ENCODE results near the gene BCL11A.

DNA sequence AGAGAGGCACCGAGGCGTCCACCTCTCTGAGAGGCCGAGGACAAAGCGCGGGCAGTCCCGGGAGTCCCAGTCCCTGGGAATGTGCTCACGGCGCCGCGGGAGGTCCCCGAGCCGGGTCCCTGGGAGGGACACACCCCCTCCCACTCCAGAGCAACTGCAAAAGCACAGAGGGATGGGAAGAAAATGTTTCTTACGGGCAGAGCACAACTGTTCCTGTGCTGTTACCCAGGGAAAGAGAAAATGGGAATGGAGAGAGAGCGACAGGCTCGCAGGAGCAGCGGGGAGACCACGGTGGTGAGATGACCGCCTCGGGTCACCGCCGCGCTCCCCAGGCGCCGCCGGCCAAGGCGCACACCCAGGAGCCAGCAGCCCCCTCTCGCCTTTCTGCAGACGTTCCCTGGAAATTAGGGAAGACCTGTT lies 1.2 kb upstream of the BCL11A start:
- TF ChIP-seq POLR2A (IDR thresholded peaks at IDR 0.05; ENCODE audit: low read length) (no peak), GATA1 (IDR thresholded peaks at IDR 0.05; ENCODE audit: low read depth, low read length) (no peak)

Data from erythroblast (primary cell).